MCF 10A (cell line): Measurements from ENCODE around the gene DNM2. TPM values are rescaled to one million over a fixed set of nuclear protein-coding genes. Genes with fewer than 3 reads are reported as not detected.

ENCODE experiments used
- BruUV-seq: library from RNA; stranded (reverse); fragments of 400-500 nt; replicated peaks from 2 replicates; lab custom pipeline; 2021; lab: Mats Ljungman, UMichigan
- CTCF ChIA-PET: fragments of 300-600 bp; sonication (Branson Sonifier 250); formaldehyde crosslinking; extraction: SDS; loops from one replicate; lab custom pipeline; 2021; ENCODE audit warnings: antibody characterized with exemption, inconsistent platforms; lab: Yijun Ruan, JAX
- POLR2A ChIA-PET: fragments of 300-600, 350-650 bp; sonication (Branson Sonifier 250); formaldehyde crosslinking; extraction: SDS; loops from one replicate; lab custom pipeline; 2020; ENCODE audit warnings: antibody characterized with exemption, inconsistent platforms; lab: Yijun Ruan, JAX
- DNase-seq: peaks from one replicate; pipeline ENCODE4 v3.0.0-alpha.2; 2018; ENCODE audit not compliant: unreplicated experiment
- H3K27ac Mint-ChIP-seq: one replicate; pipeline ENCODE4 v1.8.0; 2022; ENCODE audit warnings: mild to moderate bottlenecking, low read depth, mixed read lengths; ENCODE audit not compliant: unreplicated experiment
- H3K27me3 Mint-ChIP-seq: one replicate; pipeline ENCODE4 v1.8.0; 2022; ENCODE audit warnings: mixed read lengths; ENCODE audit not compliant: insufficient read depth, unreplicated experiment
- H3K36me3 Mint-ChIP-seq: one replicate; pipeline ENCODE4 v1.8.0; 2022; ENCODE audit warnings: mild to moderate bottlenecking, moderate library complexity, mixed read lengths; ENCODE audit not compliant: insufficient read depth, unreplicated experiment
- H3K4me1 Mint-ChIP-seq: one replicate; pipeline ENCODE4 v1.8.0; 2022; ENCODE audit warnings: mixed read lengths; ENCODE audit not compliant: insufficient read depth, unreplicated experiment
- H3K4me3 Mint-ChIP-seq: one replicate; pipeline ENCODE4 v1.8.0; 2022; ENCODE audit warnings: mild to moderate bottlenecking, moderate library complexity, mixed read lengths; ENCODE audit not compliant: unreplicated experiment
- H3K9me3 Mint-ChIP-seq: one replicate; pipeline ENCODE4 v1.8.0; 2022; ENCODE audit warnings: mixed read lengths; ENCODE audit not compliant: unreplicated experiment
- intact Hi-C: fragments of 100-400 bp; cut with micrococcal nuclease; formaldehyde crosslinking; loops from 2 replicates; pipeline ENCODE4 v1.14.1; 2022
- total RNA-seq: library from RNA; stranded (reverse); gene quantifications from 2 replicates; pipeline ENCODE4 v1.2.3, GENCODE V29; 2022
- TF ChIP-seq, protein P1 (sequence below): fragments of 200-600 bp; IDR thresholded peaks from one replicate; pipeline ENCODE4 v1.8.0; 2022; ENCODE audit warnings: antibody characterized with exemption, mild to moderate bottlenecking; ENCODE audit not compliant: unreplicated experiment

The DNM2 gene
- total RNA-seq, 1 experiment from 2014 or later, result 114 TPM

DNA sequence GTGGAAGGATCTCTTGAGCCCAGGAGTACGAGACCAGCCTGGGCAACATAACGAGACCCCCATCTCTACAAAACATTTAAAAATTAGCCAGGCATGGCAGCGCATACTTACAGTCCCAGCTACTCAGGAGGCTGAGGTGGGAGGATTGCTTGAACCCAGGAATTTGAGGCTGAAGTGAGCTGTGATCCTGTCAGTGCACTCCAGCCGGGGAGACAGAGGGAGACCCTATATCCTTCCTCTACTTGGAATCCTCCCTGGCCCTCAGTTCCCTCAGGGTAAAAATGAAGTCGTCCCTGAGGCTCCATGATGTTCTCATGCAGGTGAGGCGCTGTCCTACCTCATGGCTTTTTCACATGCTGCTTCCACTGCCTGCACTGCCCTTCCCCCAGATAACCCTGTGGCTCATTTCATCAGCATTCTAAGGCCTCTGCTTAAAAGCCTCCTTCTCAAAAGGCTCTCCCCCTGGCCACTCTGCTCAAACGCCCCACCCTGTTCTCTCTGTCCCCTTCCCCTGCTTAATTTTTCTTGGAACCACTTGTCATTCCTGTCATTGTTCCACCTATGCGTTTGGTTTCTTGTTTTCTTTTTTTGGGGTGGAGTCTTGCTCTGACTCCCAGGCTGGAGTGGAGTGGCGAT lies 19.2 kb downstream of the DNM2 start:
- TF ChIP-seq, protein P1, sequence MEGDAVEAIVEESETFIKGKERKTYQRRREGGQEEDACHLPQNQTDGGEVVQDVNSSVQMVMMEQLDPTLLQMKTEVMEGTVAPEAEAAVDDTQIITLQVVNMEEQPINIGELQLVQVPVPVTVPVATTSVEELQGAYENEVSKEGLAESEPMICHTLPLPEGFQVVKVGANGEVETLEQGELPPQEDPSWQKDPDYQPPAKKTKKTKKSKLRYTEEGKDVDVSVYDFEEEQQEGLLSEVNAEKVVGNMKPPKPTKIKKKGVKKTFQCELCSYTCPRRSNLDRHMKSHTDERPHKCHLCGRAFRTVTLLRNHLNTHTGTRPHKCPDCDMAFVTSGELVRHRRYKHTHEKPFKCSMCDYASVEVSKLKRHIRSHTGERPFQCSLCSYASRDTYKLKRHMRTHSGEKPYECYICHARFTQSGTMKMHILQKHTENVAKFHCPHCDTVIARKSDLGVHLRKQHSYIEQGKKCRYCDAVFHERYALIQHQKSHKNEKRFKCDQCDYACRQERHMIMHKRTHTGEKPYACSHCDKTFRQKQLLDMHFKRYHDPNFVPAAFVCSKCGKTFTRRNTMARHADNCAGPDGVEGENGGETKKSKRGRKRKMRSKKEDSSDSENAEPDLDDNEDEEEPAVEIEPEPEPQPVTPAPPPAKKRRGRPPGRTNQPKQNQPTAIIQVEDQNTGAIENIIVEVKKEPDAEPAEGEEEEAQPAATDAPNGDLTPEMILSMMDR, result no peak
- no peak for DNase-seq
- peaks cover 5% of the 10 kb centered on the region for H3K36me3 Mint-ChIP-seq
- H3K27me3 Mint-ChIP-seq, result no peaks in the 10 kb centered on the region
- peak overlapping the region; percentile 64 for H3K27ac Mint-ChIP-seq
- H3K9me3 Mint-ChIP-seq, result peaks cover 5% of the 10 kb centered on the region
- no peak overlapping the region for H3K4me3 Mint-ChIP-seq
- intact Hi-C loops, result no loop called here
- POLR2A ChIA-PET, result interaction anchor here (1.5 kb wide), 1 partner anchor 19 kb away, joined by 3 read pairs; the partner anchor contains the start of gene DNM2
- CTCF ChIA-PET, result interaction anchor here (0.6 kb wide), 1 partner anchor 127 kb away, joined by 3 read pairs; no protein-coding TSS in a partner anchor
- peaks cover 11% of the 10 kb centered on the region for H3K4me1 Mint-ChIP-seq
- no TSS peak for BruUV-seq

DNA sequence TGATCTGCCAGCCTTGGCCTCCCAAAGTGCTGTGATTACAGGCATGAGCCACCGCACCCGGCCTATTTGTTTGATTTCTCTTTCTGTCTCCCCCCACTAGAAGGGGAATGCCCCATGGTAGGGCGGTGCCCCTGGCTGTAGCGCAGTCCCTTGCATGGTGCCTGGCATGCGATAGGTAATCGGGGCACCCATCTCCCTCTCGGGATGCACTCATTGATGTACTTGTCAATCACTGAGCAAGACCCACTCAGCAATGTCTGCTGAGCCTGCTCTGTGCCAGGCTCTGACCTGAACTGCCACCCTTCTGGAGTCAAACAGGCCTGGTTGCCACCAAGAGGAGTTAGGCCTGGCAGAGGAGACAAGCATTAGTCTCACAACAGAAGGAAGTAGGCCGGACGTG lies 19.8 kb downstream of the DNM2 start:
- Mint-ChIP-seq H3K4me1 (peaks cover 11% of the 10 kb centered on the region), H3K27ac (peak overlapping the region; percentile 64), H3K4me3 (no peak overlapping the region), H3K36me3 (peaks cover 9% of the 10 kb centered on the region), H3K9me3 (peaks cover 7% of the 10 kb centered on the region), H3K27me3 (no peaks in the 10 kb centered on the region)
- TF ChIP-seq, protein P1, result no peak
- ChIA-PET POLR2A (no interaction called here), CTCF (no interaction called here)
- intact Hi-C loops, result no loop called here
- DNase-seq, result no peak
- BruUV-seq, result no TSS peak

DNA sequence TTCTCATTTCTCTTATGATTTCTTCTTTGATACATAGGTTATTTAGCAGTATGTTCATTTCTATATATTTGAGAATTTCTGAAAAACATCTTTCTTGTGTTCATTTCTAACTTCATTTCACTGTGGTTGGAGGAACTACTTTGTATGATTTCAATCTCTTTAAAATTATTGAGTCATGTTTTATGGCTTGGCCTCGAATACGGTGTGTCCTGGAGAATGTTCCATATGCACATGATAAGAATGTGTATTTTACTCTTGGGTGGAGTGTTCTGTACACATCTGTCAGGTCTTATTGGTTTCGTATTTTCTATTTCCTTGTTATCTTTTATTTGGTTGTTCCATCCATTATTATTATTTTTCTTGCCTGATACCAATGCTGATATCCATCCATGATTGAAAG lies 22.9 kb downstream of the DNM2 start:
- CTCF ChIA-PET, result no interaction called here
- TF ChIP-seq, protein P1, result no peak
- Mint-ChIP-seq H3K27ac (no peak overlapping the region), H3K27me3 (no peaks in the 10 kb centered on the region), H3K9me3 (peaks cover 7% of the 10 kb centered on the region), H3K36me3 (peaks cover 9% of the 10 kb centered on the region), H3K4me1 (peaks cover 11% of the 10 kb centered on the region), H3K4me3 (no peak overlapping the region)
- DNase-seq, result no peak
- intact Hi-C loops, result no loop called here
- BruUV-seq, result no TSS peak
- POLR2A ChIA-PET, result interaction anchor here (0.7 kb wide), 1 partner anchor 437 kb away, joined by 3 read pairs; no protein-coding TSS in a partner anchor

DNA sequence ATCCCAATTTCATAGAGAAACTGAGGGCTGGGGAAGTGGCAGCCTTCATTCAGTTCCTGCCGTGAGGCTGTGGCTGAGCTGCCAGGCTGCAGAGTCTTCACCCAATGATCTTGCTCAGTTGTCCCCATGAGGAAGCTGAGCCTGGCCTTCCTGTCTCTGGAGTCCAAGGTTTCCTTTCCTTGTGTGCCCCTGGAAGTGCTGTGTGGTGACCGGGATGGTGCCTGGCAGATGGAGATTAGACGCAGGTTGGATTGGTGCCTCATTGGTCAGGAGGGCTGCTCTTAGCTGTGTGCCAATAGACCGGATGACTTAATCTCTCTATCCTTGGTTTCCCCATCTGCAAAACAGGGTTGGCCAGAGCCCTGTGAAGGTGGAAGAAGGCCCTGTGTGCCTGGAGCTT lies 24.6 kb downstream of the DNM2 start:
- no TSS peak for BruUV-seq
- peaks cover 9% of the 10 kb centered on the region for H3K36me3 Mint-ChIP-seq
- H3K4me1 Mint-ChIP-seq, result peaks cover 11% of the 10 kb centered on the region
- DNase-seq, result no peak
- no peaks in the 10 kb centered on the region for H3K27me3 Mint-ChIP-seq
- CTCF ChIA-PET, result interaction anchor here (0.8 kb wide), 1 partner anchor 102 kb away, joined by 4 read pairs; no protein-coding TSS in a partner anchor
- no peak overlapping the region for H3K4me3 Mint-ChIP-seq
- peaks cover 7% of the 10 kb centered on the region for H3K9me3 Mint-ChIP-seq
- intact Hi-C loops, result no loop called here
- no peak overlapping the region for H3K27ac Mint-ChIP-seq
- POLR2A ChIA-PET, result interaction anchor here (2.2 kb wide), 1 partner anchor 25 kb away, joined by 5 read pairs; the partner anchor contains the start of gene DNM2
- TF ChIP-seq, protein P1, result no peak
